Measurements from ENCODE around the gene SUSD1. TPM values are rescaled to one million over a fixed set of nuclear protein-coding genes. Genes with fewer than 3 reads are reported as not detected.

Gene SUSD1
- total RNA-seq, 4 donors from 2014 or later = 9.5 to 17.3 (median 13.6) TPM

DNA sequence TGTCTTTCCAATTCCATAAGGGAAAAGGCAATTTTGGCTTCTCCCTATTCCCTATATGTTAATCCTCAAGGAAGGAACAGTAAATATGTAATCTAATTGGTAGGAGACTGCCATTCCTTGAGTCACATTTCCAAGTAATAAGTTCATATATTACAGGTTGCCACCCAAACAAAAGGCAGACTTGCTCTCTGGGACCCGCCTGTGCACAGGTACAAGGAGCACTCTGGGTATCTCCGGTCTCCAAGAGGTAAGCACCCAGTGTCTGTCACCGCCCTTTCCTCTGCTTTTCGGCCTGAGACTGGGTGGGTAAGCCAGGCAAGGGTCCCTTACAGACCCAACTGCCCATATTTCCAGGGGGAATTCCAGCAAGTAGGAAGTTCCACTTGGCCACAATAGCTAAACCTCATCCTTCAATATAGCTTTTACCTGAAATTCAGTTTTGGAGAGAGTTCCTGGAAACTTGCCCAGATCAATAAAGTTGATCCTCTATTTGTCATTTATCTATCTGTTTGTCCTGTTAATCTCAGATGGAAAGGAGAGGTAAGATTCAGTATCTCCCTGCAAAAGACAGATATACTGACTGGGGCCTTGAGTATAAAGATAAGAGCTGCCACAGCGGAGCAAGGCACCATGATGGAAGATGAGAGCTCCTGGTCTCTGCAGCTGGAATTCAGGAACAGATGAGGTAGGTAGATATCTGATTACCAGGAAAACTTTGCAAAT is 81.8 kb downstream of the SUSD1 start:
- Histone ChIP-seq H3K36me3 (no peaks in the 10 kb centered on the region), H3K27ac (no peak overlapping the region), H3K4me1 (peaks cover 0 to 4% of the 10 kb centered on the region in 2 donors), H3K9me3 (no peaks in the 10 kb centered on the region), H3K27me3 (no peaks in the 10 kb centered on the region), H3K4me3 (replicated peaks in 1 of 3) (no peak overlapping the region)
- TF ChIP-seq, protein P1, sequence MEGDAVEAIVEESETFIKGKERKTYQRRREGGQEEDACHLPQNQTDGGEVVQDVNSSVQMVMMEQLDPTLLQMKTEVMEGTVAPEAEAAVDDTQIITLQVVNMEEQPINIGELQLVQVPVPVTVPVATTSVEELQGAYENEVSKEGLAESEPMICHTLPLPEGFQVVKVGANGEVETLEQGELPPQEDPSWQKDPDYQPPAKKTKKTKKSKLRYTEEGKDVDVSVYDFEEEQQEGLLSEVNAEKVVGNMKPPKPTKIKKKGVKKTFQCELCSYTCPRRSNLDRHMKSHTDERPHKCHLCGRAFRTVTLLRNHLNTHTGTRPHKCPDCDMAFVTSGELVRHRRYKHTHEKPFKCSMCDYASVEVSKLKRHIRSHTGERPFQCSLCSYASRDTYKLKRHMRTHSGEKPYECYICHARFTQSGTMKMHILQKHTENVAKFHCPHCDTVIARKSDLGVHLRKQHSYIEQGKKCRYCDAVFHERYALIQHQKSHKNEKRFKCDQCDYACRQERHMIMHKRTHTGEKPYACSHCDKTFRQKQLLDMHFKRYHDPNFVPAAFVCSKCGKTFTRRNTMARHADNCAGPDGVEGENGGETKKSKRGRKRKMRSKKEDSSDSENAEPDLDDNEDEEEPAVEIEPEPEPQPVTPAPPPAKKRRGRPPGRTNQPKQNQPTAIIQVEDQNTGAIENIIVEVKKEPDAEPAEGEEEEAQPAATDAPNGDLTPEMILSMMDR (IDR thresholded peaks at IDR 0.05) = no peak
- TF ChIP-seq POLR2A (IDR thresholded peaks at IDR 0.05) = no peak
- intact Hi-C loops (cut with DNase I) = no loop called here
- no peak for DNase-seq
- WGBS, 2 donors = 97 to 98% methylated on average over 5 of the region's 5 CpGs

DNA sequence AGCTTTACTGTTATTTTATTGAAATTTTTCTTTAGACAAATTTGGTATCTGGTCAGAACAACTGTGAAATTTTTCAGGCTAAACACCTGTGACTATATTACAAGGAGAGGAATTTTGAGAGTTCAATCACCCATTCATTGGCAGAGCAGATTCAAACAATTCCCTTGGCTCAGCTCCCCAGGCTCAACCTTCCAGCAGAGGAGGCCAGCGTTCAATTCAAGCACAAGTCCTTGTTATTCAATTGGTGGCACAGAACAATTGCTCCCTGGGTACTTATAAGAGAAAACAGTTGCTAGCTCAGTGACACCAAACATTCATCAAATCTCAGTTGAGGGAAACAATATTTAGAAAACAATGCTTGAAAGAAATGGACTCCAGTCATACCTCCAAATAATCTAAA is 83.3 kb downstream of the SUSD1 start:
- intact Hi-C loops (cut with DNase I) = no loop called here
- Histone ChIP-seq H3K27ac (no peak overlapping the region), H3K36me3 (no peaks in the 10 kb centered on the region), H3K9me3 (no peaks in the 10 kb centered on the region), H3K27me3 (no peaks in the 10 kb centered on the region), H3K4me3 (replicated peaks in 1 of 3) (no peak overlapping the region), H3K4me1 (peaks cover 0 to 4% of the 10 kb centered on the region in 2 donors)
- TF ChIP-seq POLR2A (IDR thresholded peaks at IDR 0.05) = no peak
- TF ChIP-seq, protein P1 (IDR thresholded peaks at IDR 0.05) = peak in 4 of 6 experiments; percentile 43 to 54 (median 51)
- DNase-seq = peak; percentile 74 to 79
- 23 to 30% methylated on average over 1 of the region's 1 CpG for WGBS, 2 donors

DNA sequence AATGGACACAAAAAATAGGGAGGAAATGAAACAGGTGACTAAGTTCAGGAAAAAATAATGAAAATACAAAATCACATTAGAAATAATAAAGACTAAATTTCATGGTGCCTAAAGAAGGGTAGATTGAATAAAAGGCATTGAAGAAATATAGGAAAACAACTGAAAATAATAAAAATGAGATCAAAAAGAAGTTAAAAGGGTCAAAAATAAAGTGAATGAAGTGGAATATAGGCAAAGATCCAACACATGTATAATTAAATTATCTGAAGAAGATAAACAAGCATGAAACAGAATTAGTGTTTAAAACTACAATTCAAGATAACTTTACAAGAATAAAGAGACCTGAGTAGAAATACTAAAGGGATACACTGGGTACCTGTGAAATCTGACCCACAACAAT is 87.6 kb downstream of the SUSD1 start:
- TF ChIP-seq POLR2A (IDR thresholded peaks at IDR 0.05) = no peak
- TF ChIP-seq, protein P1 (IDR thresholded peaks at IDR 0.05) = no peak
- no peak overlapping the region for H3K27ac ChIP-seq
- no peaks in the 10 kb centered on the region for H3K27me3 ChIP-seq
- no peaks in the 10 kb centered on the region for H3K9me3 ChIP-seq
- no peak for DNase-seq
- H3K4me1 ChIP-seq = peaks cover 0 to 4% of the 10 kb centered on the region in 2 donors
- H3K36me3 ChIP-seq = no peaks in the 10 kb centered on the region
- no peak overlapping the region for H3K4me3 ChIP-seq (replicated peaks in 1 of 3)
- intact Hi-C loops (cut with DNase I) = no loop called here

DNA sequence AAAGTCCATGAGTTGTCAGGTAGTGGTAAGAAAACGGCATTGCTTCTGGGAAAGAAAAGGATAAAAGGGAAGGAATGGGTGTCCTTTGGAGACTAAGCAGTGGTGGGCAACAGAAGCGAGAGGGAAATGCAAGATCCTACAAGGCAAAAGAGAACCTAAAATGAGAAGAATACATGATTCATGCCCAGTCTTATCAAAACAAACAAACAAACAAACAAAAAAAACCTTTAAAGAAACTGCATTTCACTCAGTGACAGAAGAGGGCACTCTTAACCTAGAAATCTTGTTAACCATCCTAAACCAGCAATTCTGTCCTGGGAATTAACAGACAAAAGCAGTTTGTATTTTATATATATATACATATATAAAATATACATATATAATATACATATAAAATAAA is 88.5 kb downstream of the SUSD1 start:
- no peak for TF ChIP-seq POLR2A (IDR thresholded peaks at IDR 0.05)
- TF ChIP-seq, protein P1 (IDR thresholded peaks at IDR 0.05) = peak in 4 of 6 experiments; percentile 15 to 66 (median 46)
- Histone ChIP-seq H3K27me3 (no peaks in the 10 kb centered on the region), H3K4me3 (replicated peaks in 1 of 3) (no peak overlapping the region), H3K9me3 (no peaks in the 10 kb centered on the region), H3K36me3 (no peaks in the 10 kb centered on the region), H3K4me1 (peaks cover 0 to 4% of the 10 kb centered on the region in 2 donors), H3K27ac (no peak overlapping the region)
- WGBS, 2 donors = 80 to 86% methylated on average over 2 of the region's 2 CpGs
- DNase-seq = no peak
- intact Hi-C loops (cut with DNase I) = no loop called here

DNA sequence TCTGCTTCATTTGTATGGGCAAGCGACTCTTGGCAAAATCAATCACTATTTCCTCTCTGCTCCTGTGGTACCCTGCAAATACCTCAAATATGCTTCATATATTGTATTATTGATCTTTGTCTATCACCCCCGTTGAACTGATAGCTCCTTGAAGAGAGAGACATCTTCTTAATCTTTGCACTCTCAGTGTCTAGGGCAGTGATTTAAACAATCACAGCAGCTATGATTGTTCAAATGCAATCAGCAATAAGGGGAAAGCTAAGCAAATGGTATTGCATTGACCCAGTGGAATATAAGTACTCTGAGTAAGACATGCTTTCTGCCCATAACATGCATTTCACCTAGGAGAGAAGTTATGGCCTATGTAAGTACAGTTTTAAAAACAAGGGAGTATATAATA is 90.2 kb downstream of the SUSD1 start:
- no peaks in the 10 kb centered on the region for H3K9me3 ChIP-seq
- no peaks in the 10 kb centered on the region for H3K27me3 ChIP-seq
- H3K36me3 ChIP-seq = no peaks in the 10 kb centered on the region
- no peaks in the 10 kb centered on the region for H3K4me1 ChIP-seq
- TF ChIP-seq POLR2A (IDR thresholded peaks at IDR 0.05) = no peak
- TF ChIP-seq, protein P1 (IDR thresholded peaks at IDR 0.05) = no peak
- intact Hi-C loops (cut with DNase I) = loop anchor here (5.0 kb wide), 1 partner anchor 328 kb away; no protein-coding TSS in a partner anchor
- H3K4me3 ChIP-seq (replicated peaks in 1 of 3) = no peak overlapping the region
- 30 to 61% methylated on average over 2 of the region's 2 CpGs for WGBS, 2 donors
- DNase-seq = no peak
- H3K27ac ChIP-seq = no peak overlapping the region
